CD4-positive, alpha-beta T cell (primary cell): ENCODE measurements around the gene KCNQ4. TPM values are rescaled to one million over a fixed set of nuclear protein-coding genes. Genes with fewer than 3 reads are reported as not detected.

Experiments
- ATAC-seq: fragments of 200-7000 bp; cut with Tn5 transposase; one replicate; pipeline ENCODE4 v1.10.0; 2022; ENCODE audit warnings: mild to moderate bottlenecking; ENCODE audit not compliant: poor library complexity
- CTCF ChIA-PET: fragments of 350-600 bp; sonication (Branson Sonifier 250); formaldehyde crosslinking; loops from one replicate; lab custom pipeline; 2021; ENCODE audit warnings: antibody characterized with exemption, inconsistent platforms; lab: Charles Lee
- POLR2A ChIA-PET: fragments of 350-600 bp; sonication (Branson Sonifier 250); formaldehyde crosslinking; loops from one replicate; lab custom pipeline; 2021; ENCODE audit warnings: antibody characterized with exemption, inconsistent platforms; lab: Charles Lee
- DNase-seq, 14 experiments: peaks; one replicate each; pipeline ENCODE4 v3.0.0-alpha.2; 2013 to 2020; ENCODE audit warnings: mixed read lengths in 2 of 14
- H3K27ac ChIP-seq, 2 donors: one replicate each; pipeline versions ENCODE4 v1.5.1 to v1.7.0; 2013; ENCODE audit warnings: low read length in 2 of 2, low read depth in 1 of 2, mild to moderate bottlenecking in 1 of 2
- H3K27me3 ChIP-seq, 2 experiments: 1 replicate in 1 of 2; 2 replicates in 1 of 2; pipeline versions ENCODE4 v1.6.1 to v1.7.0; 2013; ENCODE audit warnings: low read length in 2 of 2, control low read depth in 1 of 2, mild to moderate bottlenecking in 1 of 2, moderate library complexity in 1 of 2; ENCODE audit not compliant: insufficient read depth in 2 of 2, control insufficient read depth in 1 of 2
- H3K36me3 ChIP-seq: one replicate; pipeline ENCODE4 v1.6.1; 2013; ENCODE audit warnings: low read length, control low read depth; ENCODE audit not compliant: insufficient read depth
- H3K4me1 ChIP-seq: one replicate; pipeline ENCODE4 v1.6.1; 2013; ENCODE audit warnings: low read length, control low read depth; ENCODE audit not compliant: insufficient read depth
- H3K4me3 ChIP-seq: one replicate; pipeline ENCODE4 v1.5.1; 2013; ENCODE audit warnings: mild to moderate bottlenecking, low read length, moderate library complexity
- H3K9me3 ChIP-seq, 2 experiments: 1 replicate in 1 of 2; 2 replicates in 1 of 2; pipeline versions ENCODE4 v1.6.1 to v1.7.0; 2013; ENCODE audit warnings: low read length in 2 of 2, mild to moderate bottlenecking in 2 of 2, control low read depth in 1 of 2, moderate library complexity in 1 of 2; ENCODE audit not compliant: control insufficient read depth in 1 of 2, insufficient read depth in 1 of 2
- H3K27ac Mint-ChIP-seq: one replicate; pipeline ENCODE4 v1.8.0; 2020; ENCODE audit warnings: mixed read lengths
- H3K27me3 Mint-ChIP-seq: one replicate; pipeline ENCODE4 v1.8.0; 2021; ENCODE audit warnings: mixed read lengths
- H3K36me3 Mint-ChIP-seq: one replicate; pipeline ENCODE4 v1.8.0; 2021; ENCODE audit warnings: low read depth, mixed read lengths
- H3K4me1 Mint-ChIP-seq: one replicate; pipeline ENCODE4 v1.8.0; 2021; ENCODE audit warnings: low read depth, mixed read lengths
- H3K4me3 Mint-ChIP-seq: one replicate; pipeline ENCODE4 v1.8.0; 2020; ENCODE audit warnings: mild to moderate bottlenecking, mixed read lengths
- H3K9me3 Mint-ChIP-seq: one replicate; pipeline ENCODE4 v1.8.0; 2020; ENCODE audit warnings: mixed read lengths
- CTCF ChIP-seq: fragments of 200-600 bp; IDR thresholded peaks from one replicate; pipeline ENCODE4 v1.8.0; 2022; ENCODE audit warnings: antibody characterized with exemption, mild to moderate bottlenecking
- intact Hi-C, 2 experiments: fragments of 100-400 bp; cut with DNase I in 1 of 2; cut with micrococcal nuclease in 1 of 2; formaldehyde crosslinking; loops; one replicate each; pipeline versions ENCODE4 v1.15.1 to v1.9.0; 2023 to 2025; cut with DNase I, micrococcal nuclease
- total RNA-seq, 174 experiments: library from RNA in 2 of 174; stranded (reverse) in 2 of 174; gene quantifications; one replicate each; pipeline ENCODE4 v1.2.3 and lab custom pipeline; 2021 to 2026

Gene KCNQ4
- total RNA-seq, 2 experiments from 2014 or later = 0.25 to 0.30 TPM

- CTCF ChIA-PET = no interaction called here
- Histone ChIP-seq H3K27me3 (no peaks in the 10 kb centered on the region), H3K4me3 (no peak overlapping the region), H3K4me1 (peaks cover 13% of the 10 kb centered on the region), H3K27ac (no peak overlapping the region), H3K36me3 (no peaks in the 10 kb centered on the region), H3K9me3 (no peaks in the 10 kb centered on the region)
- Mint-ChIP-seq H3K27me3 (no peaks in the 10 kb centered on the region), H3K27ac (no peak overlapping the region), H3K9me3 (no peaks in the 10 kb centered on the region), H3K4me3 (no peak overlapping the region), H3K36me3 (no peaks in the 10 kb centered on the region), H3K4me1 (peaks cover 42% of the 10 kb centered on the region)
- DNase-seq = no peak
- intact Hi-C loops = no loop called here
- POLR2A ChIA-PET = interaction anchor here (1.5 kb wide), 1 partner anchor 18 kb away, joined by 9 read pairs; the partner anchor contains the start of gene CITED4
- no peak for TF ChIP-seq CTCF
- no peak for ATAC-seq
These were observed 60.5 kb downstream of the KCNQ4 start for GRCh38 chr1:40844079-40844478.

DNA sequence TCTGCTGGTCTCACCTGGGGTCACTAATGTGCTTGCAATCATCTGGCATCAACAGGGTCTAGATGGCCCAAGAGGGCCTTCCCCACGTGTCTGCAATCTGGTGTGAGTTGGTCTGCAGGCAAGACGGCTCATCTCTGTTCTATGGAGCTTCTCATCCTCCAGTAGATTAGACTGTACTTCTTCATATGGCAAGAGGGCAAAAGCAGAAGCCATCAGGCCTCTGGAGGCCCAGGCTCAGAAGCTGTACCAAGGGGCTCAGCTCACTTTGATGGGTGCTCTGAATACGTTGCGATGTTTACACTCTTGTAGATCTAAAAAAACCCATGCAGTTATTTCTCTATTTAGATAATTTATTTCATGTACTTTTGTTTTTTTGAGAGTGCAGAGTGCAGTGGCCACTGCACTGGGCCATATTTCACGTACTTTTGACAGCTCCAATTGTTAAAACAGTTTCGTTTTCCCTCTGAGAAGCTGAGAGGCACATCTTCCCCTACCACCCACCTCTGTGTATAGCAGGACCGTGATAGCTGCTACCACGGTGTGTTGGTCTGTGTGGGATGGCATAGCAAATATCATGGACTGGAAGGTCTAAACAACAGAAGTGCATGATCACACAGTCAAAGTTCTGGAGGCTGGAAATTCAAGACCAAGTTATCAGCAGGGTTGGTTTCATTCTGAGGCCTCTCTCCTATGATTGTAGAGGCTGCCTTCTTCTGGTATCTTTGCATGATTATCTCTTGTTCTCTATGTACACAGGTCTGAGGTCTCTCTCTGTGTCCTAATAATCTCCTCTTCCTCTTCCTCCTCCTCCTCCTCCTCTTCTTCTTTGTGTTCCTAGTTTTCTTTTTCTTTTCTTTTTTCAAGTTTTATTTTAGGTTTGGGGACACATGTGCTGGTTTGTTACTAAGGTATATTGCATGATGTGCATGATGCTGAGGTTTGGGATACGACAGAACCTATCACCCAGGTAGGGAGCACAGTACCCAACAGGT, 61.6 kb downstream of the KCNQ4 start:
- intact Hi-C loops = no loop called here
- Histone ChIP-seq H3K4me1 (peaks cover 14% of the 10 kb centered on the region), H3K9me3 (no peaks in the 10 kb centered on the region), H3K36me3 (no peaks in the 10 kb centered on the region), H3K27me3 (no peaks in the 10 kb centered on the region), H3K27ac (no peak overlapping the region), H3K4me3 (no peak overlapping the region)
- Mint-ChIP-seq H3K9me3 (no peaks in the 10 kb centered on the region), H3K4me1 (peaks cover 37% of the 10 kb centered on the region), H3K27ac (peak overlapping the region; percentile 54), H3K27me3 (no peaks in the 10 kb centered on the region), H3K4me3 (peak overlapping the region; percentile 68), H3K36me3 (no peaks in the 10 kb centered on the region)
- no peak for TF ChIP-seq CTCF
- ChIA-PET CTCF (interaction anchor here (0.6 to 1.0 kb wide), 2 partner anchors 40 to 71 kb away, joined by 3 to 9 read pairs; no protein-coding TSS in a partner anchor), POLR2A (interaction anchor here (1.0 to 1.5 kb wide), 3 partner anchors 17 to 154 kb away, joined by 3 to 9 read pairs (median 9); partner anchors contain the start of genes CITED4 and NFYC)
- peak; percentile 30 for ATAC-seq
- peak in 2 of 14 experiments; percentile 15 to 20 for DNase-seq

DNA sequence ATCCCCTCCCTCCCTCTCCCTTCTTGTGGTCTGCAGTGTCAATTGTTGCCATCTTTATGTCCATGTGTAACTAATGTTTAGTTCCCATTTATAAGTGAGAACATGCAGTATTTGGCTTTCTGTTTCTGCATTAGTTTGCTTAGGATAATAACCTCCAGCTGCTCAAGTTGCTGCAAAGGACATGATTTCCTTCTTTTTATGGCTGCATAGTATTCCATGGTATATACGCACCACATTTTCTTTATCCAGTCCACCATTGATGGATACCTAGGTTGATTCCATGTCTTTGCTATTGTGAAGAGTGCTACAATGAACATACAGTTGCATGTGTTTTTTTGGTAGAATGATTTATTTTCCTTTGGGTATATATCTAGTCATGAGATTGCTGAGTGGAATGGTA, 62.3 kb downstream of the KCNQ4 start:
- no peaks in the 10 kb centered on the region for H3K27me3 Mint-ChIP-seq
- H3K4me1 Mint-ChIP-seq = peaks cover 30% of the 10 kb centered on the region
- Histone ChIP-seq H3K27ac (no peak overlapping the region), H3K27me3 (no peaks in the 10 kb centered on the region), H3K36me3 (no peaks in the 10 kb centered on the region), H3K4me1 (peaks cover 8% of the 10 kb centered on the region), H3K9me3 (no peaks in the 10 kb centered on the region), H3K4me3 (no peak overlapping the region)
- DNase-seq (no peak), ATAC-seq (no peak)
- intact Hi-C loops = no loop called here
- ChIA-PET CTCF (no interaction called here), POLR2A (interaction anchor here (1.3 kb wide), 1 partner anchor 154 kb away, joined by 9 read pairs; the partner anchor contains the start of gene NFYC)
- H3K36me3 Mint-ChIP-seq = no peaks in the 10 kb centered on the region
- no peak overlapping the region for H3K4me3 Mint-ChIP-seq
- no peaks in the 10 kb centered on the region for H3K9me3 Mint-ChIP-seq
- peak overlapping the region; percentile 54 for H3K27ac Mint-ChIP-seq
- TF ChIP-seq CTCF = no peak
